Psoas muscle (tissue), 8 donors: Measurements from ENCODE around the gene ZNF783. TPM values are rescaled to one million over a fixed set of nuclear protein-coding genes. Genes with fewer than 3 reads are reported as not detected.

Experiments used
- ATAC-seq, 4 donors: fragments of 200-7000 bp; cut with Tn5 transposase; one replicate each; pipeline ENCODE4 v1.9.1; 2020; ENCODE audit warnings: moderate library complexity in 3 of 4, mild to moderate bottlenecking in 2 of 4
- DNase-seq, 2 donors: peaks; one replicate each; pipeline ENCODE4 v3.0.0-alpha.2; 2020
- H3K27ac ChIP-seq: fragments of 200-600 bp; one replicate; pipeline ENCODE4 v1.8.0; 2022
- H3K27me3 ChIP-seq, 3 donors: fragments of 200-600 bp in 1 of 3; one replicate each; pipeline versions ENCODE4 v1.6.1 to v1.8.0; 2013 to 2022; ENCODE audit warnings: low read length in 2 of 3, mild to moderate bottlenecking in 2 of 3, moderate library complexity in 1 of 3; ENCODE audit not compliant: insufficient read depth in 3 of 3
- H3K36me3 ChIP-seq, 2 donors: fragments of 200-600 bp in 1 of 2; one replicate each; pipeline versions ENCODE4 v1.6.1 to v1.8.0; 2013 to 2022; ENCODE audit warnings: low read depth in 1 of 2, mild to moderate bottlenecking in 1 of 2, moderate library complexity in 1 of 2; ENCODE audit not compliant: insufficient read depth in 1 of 2
- H3K4me1 ChIP-seq: fragments of 200-600 bp; one replicate; pipeline ENCODE4 v1.8.0; 2022
- H3K4me3 ChIP-seq: fragments of 200-600 bp; one replicate; pipeline ENCODE4 v1.8.0; 2022; ENCODE audit warnings: mild to moderate bottlenecking
- H3K9me3 ChIP-seq: fragments of 200-600 bp; one replicate; pipeline ENCODE4 v1.8.0; 2022
- WGBS, 3 donors: extraction: QIAGEN DNeasy Blood & Tissue Kit; methylation state at CpG; one replicate each; pipeline versions ENCODE4 v1.1.6 to v1.1.7; 2013; 5-methylcytosine and 5-hydroxymethylcytosine counted together
- intact Hi-C, 2 donors: fragments of 100-400 bp; cut with DNase I; formaldehyde crosslinking; loops; one replicate each; pipeline versions ENCODE4 v1.11.0 to v1.14.2; 2022
- polyA plus RNA-seq, 3 donors: library from polyadenylated mRNA; stranded (reverse); fragments of 200-250 nt; gene quantifications; one replicate each; pipeline ENCODE4 v1.2.3, GENCODE V29; 2013
- total RNA-seq, 4 donors: library from RNA; stranded (reverse); fragmentation: NEBNext Ultra II Directional in 2 of 4; extraction: Animal tissue kit (Norgen Biotek cat#: 25700) in 2 of 4; gene quantifications; one replicate each; pipeline versions ENCODE4 v1.2.1 to v1.2.4, GENCODE V29; 2021 to 2023
- TF ChIP-seq, protein P1 (sequence below): fragments of 200-600 bp; IDR thresholded peaks from one replicate; pipeline ENCODE4 v1.8.0; 2022; ENCODE audit warnings: antibody characterized with exemption
- donor health status: healthy with polysubstance abuse.
- donor health status: DM: no; HTN: no; CAD: no; lungs with moderate emphysema.
- donor health status: Bipolar disorder and iron deficiency.
- donor health status: healthy.
- donor health status: DM: yes; HTN: yes; CAD: no.
- donor health status: DM: no; HTN: no; CAD: no.
- donor health status: DM: no; HTN: no; CAD: no.
- donor health status: DM: yes; HTN: yes; CAD: no.

The ZNF783 gene
- total and polyA plus RNA-seq, 7 donors: 4.2 to 11.1 (median 6.3) TPM

DNA sequence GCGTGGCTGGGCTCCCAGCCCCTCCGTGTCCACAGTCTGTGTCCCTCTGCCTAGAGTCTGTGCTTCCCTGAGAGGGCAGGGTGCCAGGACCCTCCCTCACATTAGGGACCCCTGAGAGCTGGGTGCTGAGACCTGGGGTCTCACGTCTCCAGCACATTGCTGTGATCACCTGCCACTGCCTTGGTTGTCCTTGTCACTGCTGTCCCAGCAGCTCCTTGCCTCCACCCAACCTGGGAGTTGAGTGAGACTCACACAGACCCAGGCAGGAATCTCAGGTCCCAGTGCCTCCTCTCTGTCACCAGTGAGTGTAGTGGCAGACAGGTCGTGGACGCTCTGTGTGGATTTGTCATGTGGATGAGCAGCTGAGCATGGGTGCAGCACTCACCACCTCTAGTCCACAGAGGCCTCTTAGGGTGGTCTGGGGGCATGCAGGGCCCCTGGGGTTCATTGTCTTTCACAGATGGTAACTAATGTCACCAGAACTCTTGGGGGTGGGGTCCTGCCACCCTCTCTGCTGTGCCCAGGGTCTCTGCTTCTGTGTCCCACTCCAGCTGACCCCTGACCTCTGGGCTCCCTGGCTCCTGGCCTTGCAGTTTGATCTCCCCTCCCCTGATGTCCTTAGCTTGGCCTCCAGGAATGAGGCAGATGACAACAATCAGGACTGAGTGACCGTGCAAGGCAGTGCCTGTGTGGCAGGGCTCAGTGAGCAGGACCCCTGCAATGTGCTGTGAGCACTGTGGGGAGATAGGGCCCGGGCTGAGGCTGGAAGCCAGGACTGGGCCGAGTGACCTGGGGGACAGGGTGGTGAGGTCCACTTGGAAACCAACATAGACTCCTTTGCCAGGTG lies 18.9 kb downstream of the ZNF783 start:
- H3K4me3 ChIP-seq: no peak overlapping the region
- TF ChIP-seq, protein P1, sequence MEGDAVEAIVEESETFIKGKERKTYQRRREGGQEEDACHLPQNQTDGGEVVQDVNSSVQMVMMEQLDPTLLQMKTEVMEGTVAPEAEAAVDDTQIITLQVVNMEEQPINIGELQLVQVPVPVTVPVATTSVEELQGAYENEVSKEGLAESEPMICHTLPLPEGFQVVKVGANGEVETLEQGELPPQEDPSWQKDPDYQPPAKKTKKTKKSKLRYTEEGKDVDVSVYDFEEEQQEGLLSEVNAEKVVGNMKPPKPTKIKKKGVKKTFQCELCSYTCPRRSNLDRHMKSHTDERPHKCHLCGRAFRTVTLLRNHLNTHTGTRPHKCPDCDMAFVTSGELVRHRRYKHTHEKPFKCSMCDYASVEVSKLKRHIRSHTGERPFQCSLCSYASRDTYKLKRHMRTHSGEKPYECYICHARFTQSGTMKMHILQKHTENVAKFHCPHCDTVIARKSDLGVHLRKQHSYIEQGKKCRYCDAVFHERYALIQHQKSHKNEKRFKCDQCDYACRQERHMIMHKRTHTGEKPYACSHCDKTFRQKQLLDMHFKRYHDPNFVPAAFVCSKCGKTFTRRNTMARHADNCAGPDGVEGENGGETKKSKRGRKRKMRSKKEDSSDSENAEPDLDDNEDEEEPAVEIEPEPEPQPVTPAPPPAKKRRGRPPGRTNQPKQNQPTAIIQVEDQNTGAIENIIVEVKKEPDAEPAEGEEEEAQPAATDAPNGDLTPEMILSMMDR: no peak
- H3K9me3 ChIP-seq: no peaks in the 10 kb centered on the region
- H3K27ac ChIP-seq: no peak overlapping the region
- peaks cover 3% of the 10 kb centered on the region for H3K4me1 ChIP-seq
- no peak for DNase-seq
- no peaks in the 10 kb centered on the region for H3K27me3 ChIP-seq
- intact Hi-C loops: loop anchor here in 1 of 2 donors (10.0 kb wide), 1 partner anchor 256 kb away; the partner anchor contains the start of gene PDIA4
- H3K36me3 ChIP-seq: peaks cover 4 to 65% of the 10 kb centered on the region in 2 donors
- 88 to 95% (median 92%) methylated on average over 8 of the region's 8 CpGs for WGBS, 3 donors
- ATAC-seq: no peak

GRCh38 chr7:149281508-149282330 lies 19.7 kb downstream of the ZNF783 start:
- Histone ChIP-seq H3K36me3 (peaks cover 3 to 57% of the 10 kb centered on the region in 2 donors), H3K4me3 (no peak overlapping the region), H3K9me3 (no peaks in the 10 kb centered on the region), H3K4me1 (peaks cover 4% of the 10 kb centered on the region), H3K27me3 (no peaks in the 10 kb centered on the region), H3K27ac (no peak overlapping the region)
- no peak for DNase-seq
- TF ChIP-seq, protein P1: no peak
- intact Hi-C loops: loop anchor here in 1 of 2 donors (10.0 kb wide), 1 partner anchor 257 kb away; the partner anchor contains the start of gene PDIA4
- no peak for ATAC-seq
- WGBS, 3 donors: 91 to 93% (median 92%) methylated on average over 41 to 59 of the region's 59 CpGs

DNA sequence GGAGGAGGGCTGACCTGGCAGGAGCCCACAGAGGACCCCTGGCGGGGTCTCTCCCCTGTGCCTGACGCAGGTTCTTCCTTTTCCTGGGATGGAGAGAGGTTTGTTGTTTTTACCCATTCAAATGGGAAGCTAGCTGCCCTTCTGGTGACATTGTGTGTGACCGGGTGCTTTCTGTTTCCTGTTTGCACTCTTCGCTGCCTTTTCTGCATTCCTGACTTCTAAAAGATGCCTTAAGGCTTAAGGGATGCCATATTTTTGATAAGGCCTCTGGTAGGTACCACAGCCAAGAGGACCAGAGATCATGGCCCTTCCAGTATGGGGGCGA lies 20.3 kb downstream of the ZNF783 start:
- intact Hi-C loops: loop anchor here in 1 of 2 donors (10.0 kb wide), 1 partner anchor 257 kb away; the partner anchor contains the start of gene PDIA4
- DNase-seq (no peak), ATAC-seq (no peak)
- WGBS, 3 donors: 88 to 96% (median 90%) methylated on average over 5 of the region's 5 CpGs
- Histone ChIP-seq H3K9me3 (no peaks in the 10 kb centered on the region), H3K27me3 (no peaks in the 10 kb centered on the region), H3K4me1 (peaks cover 4% of the 10 kb centered on the region), H3K36me3 (peaks cover 0 to 53% of the 10 kb centered on the region in 2 donors), H3K4me3 (no peak overlapping the region), H3K27ac (no peak overlapping the region)
- TF ChIP-seq, protein P1: no peak

- no peaks in the 10 kb centered on the region for H3K9me3 ChIP-seq
- H3K4me3 ChIP-seq: no peak overlapping the region
- ATAC-seq: no peak
- peaks cover 0 to 48% of the 10 kb centered on the region in 2 donors for H3K36me3 ChIP-seq
- no peaks in the 10 kb centered on the region for H3K27me3 ChIP-seq
- H3K27ac ChIP-seq: no peak overlapping the region
- TF ChIP-seq, protein P1: no peak
- intact Hi-C loops: loop anchor here in 1 of 2 donors (10.0 kb wide), 1 partner anchor 259 kb away; the partner anchor contains the start of gene PDIA4
- DNase-seq: no peak
- WGBS, 3 donors: 83 to 91% (median 87%) methylated on average over 3 of the region's 3 CpGs
- H3K4me1 ChIP-seq: peaks cover 4% of the 10 kb centered on the region
Observed at GRCh38 chr7:149283321-149283720, 21.3 kb downstream of the ZNF783 start.
